Stimulated activated CD4-positive, alpha-beta T cell treated with anti-CD3 and anti-CD28 coated beads, Interleukin-1b, Interleukin-23, amount 100 ng/mL, for 1 hour (primary cell): ENCODE data around the gene POU6F2.

Experiments used
- DNase-seq, 2 donors: peaks; one replicate each; pipeline ENCODE4 v3.0.0-alpha.2; 2020; ENCODE audit warnings: low read depth in 2 of 2

POU6F2 gene

DNA sequence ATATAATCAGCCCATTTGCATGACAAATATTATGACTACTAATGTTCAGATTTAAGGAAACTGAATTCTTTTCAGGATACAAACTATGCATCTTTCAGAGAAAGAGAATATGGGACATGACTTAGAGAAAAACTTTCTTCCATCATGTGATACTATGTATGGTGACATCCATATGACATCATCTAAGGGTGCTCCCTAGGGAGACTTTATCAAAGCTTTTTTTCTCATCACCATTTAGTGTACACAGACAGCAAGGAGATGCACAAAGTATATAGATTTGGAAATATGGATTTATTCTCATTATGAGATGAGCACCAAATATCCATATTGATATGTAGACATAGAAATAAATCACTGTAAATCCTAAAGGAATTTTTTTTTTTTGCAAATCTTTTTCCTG lies 424.3 kb downstream of the POU6F2 start:
- DNase-seq: no peak

- no peak for DNase-seq
Observed at GRCh38 chr7:39404907-39405306, 427.2 kb downstream of the POU6F2 start.

- no peak for DNase-seq
Observed at GRCh38 chr7:39405581-39405980, 427.9 kb downstream of the POU6F2 start.

DNA sequence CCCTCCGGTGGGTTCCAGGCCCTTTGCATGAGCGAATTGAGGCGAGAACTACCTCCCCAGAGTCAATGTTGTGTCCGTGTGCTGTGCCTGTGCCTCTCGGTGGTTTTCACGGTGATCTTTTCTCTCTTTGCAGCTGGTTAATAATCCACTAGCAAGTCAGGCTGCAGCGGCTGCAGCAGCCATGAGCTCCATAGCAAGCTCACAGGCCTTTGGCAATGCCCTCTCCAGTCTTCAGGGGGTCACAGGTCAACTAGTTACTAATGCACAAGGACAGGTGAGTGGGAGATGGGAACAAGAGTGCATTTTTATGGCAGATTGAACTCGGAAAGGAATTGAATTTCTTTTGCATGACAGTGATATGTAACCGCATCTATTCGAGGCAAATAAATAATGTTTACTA lies 428.8 kb downstream of the POU6F2 start:
- no peak for DNase-seq

DNA sequence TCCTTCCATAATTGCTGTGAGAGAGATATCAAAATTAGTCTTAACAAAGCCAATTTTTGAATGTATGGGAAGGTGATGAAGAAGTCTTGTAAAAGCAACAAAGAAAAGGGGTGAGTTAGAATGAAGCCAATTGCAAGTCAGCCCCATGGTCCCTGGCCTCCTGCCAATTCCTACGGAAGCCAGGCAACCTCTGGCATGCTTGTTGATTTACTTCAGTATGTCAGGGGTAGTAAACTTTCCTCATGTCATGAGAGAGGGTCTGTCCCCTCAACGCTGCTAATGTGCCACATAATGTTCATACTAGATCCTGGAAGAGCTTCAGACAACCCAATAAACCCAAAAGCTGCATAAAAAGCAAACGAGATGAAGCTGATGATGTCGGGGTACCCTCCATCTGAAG lies 429.4 kb downstream of the POU6F2 start:
- DNase-seq: no peak

DNA sequence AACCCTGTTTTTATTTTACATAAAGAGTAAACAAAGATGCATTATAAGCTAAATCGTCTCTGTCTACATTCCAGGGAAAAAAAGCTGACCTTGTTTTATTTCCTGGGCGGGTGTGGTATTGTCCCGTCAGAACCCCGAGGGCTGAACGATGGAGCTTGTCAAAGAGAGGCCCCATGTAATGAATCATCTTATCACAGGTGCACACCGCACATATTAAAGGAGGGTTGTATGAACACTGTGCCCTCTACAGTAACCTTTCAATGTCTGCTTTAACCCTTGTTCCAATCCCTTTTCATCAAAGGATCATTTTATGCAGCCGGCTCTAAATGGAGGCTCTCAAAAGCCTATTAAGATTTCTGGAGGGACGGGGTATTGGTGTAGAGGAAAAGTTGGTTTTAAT lies 430.0 kb downstream of the POU6F2 start:
- DNase-seq: no peak

DNA sequence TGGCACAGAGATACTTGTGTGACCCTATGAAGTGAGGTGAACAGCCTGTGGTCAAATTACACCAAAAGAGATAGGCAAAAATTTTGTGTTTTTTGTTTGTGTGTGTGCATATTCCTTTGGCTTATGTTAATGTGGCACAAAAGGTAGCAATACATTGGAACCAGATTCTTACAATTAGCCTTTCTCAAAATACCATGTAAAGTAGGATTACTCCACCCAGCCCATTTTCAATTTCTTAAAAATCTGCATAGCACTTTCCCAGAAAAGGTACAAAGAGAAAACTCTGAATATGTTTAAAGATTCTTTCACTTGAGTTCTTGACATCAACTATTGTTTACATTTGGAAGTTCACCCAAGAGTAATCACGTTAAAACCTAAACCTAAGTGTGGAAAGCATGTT lies 431.2 kb downstream of the POU6F2 start:
- DNase-seq: no peak

GRCh38 chr7:39410582-39410981 lies 432.9 kb downstream of the POU6F2 start:
- DNase-seq: no peak

DNA sequence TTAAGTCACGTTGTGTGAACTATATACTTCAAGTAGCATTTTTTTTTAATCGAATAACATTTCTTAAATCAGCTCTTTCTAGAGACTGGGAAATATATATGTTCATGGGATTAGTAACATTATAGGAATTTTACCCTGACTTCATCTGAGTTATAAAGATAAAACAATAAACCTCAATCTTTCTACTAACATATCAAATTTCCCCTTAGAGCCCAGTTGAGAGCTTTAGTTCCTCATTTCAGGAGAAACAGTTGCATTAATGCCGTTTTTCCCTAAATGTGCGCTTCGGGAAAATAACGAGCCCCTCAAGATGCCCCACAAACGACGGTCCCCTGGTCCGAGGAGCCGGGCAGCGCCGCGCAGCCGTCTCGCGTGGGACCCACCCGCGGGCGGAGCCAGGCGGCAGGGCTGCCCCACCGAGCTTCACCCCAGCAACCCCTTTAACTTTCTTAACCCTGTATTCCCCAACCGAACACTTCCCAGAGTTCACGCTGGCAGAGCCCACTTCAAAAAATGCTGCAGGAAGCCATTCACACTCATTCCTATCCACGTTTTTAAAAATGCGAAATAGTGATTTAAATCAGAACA lies 436.0 kb downstream of the POU6F2 start:
- no peak for DNase-seq

- peak in 1 of 2 donors; percentile 4 for DNase-seq
Observed at GRCh38 chr7:39414224-39415035, 436.7 kb downstream of the POU6F2 start.

DNA sequence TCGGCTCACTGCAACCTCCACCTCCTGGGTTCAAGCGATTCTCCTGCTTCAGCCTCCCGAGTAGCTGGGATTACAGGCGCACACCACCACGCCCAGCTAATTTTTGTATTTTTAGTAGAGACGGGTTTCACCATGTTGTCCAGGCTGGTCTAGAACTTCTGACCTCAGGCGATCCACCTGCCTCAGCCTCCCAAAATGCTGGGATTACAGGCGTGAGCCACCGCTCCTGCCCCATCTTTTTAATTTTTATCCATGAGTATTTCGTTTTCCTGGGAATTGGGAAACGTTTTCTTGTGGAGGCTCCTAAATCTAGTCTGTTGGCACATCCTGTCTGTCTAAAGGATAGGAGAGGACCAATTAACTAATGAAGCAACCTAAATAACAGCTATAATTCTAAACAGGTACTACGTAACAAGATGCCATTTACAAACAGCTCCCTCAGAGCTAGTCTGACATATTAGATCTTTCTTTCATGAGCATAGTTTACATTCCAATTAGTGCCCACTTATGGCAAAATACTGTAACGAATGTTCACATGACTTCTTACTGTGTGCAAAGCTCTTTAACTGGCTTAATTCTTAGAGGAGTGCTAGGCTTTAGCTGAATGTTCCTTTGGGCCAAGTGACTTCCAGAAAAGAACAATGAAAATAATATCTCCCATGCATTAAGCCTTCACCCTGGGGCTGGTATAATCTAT lies 437.5 kb downstream of the POU6F2 start:
- no peak for DNase-seq

DNA sequence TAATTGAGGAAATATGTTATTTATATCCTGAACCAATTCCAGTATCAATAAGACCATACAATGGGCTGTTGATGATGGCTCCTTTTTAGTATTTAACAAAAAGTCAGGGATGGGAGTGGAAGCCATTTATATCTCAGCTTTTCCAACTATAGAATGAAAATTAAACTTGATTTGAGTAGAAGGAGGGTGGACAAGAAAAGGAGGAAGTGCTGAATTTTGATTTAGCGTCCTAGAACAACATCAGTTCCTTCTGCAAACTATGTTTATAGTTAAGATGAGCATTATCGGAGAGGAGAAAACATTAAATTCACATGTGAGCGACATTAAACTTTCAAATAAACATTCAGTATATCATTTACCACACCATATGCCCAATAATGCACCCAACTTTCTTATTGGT lies 439.2 kb downstream of the POU6F2 start:
- DNase-seq: no peak

GRCh38 chr7:39417642-39418041 lies 439.9 kb downstream of the POU6F2 start:
- no peak for DNase-seq

GRCh38 chr7:39421251-39421650 lies 443.5 kb downstream of the POU6F2 start:
- no peak for DNase-seq

DNA sequence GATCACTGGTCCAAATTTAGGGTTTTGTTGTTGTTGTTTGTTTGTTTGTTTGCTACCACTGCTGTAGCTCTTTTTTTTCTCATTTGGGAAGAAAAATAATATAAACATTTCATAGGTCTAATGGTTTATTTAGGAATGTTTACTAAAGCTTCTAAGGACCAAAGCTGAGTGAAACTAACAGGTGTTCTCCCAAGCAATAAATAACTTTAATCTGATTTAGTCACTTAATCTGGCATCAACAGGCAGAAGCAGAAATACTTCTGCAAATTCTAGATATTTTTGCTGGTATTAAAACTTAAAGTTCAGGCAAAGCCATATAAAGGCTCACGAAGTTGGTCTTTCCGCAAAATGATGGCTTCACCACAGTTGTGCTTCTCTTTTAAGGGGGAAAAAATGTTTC lies 444.0 kb downstream of the POU6F2 start:
- no peak for DNase-seq

DNA sequence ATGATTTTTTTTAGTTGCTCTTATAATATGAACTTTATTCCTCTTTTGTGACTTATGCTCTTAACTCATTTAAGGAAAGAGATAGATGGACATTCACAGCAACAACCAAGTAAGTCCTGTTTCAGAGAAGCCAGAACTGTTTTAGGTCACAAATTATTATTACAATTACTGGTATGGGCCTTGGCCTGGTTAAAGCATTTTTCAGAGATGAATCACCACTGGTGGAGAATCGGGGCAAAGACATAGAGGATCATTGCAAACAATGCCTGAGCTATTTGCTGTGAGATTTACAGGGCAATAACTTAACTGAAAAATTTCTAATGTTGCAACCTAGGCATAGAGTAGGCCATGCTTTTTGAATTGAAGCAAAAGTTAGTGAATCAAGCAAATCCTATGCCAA lies 450.5 kb downstream of the POU6F2 start:
- no peak for DNase-seq

GRCh38 chr7:39429421-39429820 lies 451.7 kb downstream of the POU6F2 start:
- DNase-seq: no peak

GRCh38 chr7:39430441-39430840 lies 452.7 kb downstream of the POU6F2 start:
- DNase-seq: no peak

GRCh38 chr7:39430909-39431641 lies 453.4 kb downstream of the POU6F2 start:
- DNase-seq: no peak

GRCh38 chr7:39432368-39432767 lies 454.7 kb downstream of the POU6F2 start:
- DNase-seq: no peak

DNA sequence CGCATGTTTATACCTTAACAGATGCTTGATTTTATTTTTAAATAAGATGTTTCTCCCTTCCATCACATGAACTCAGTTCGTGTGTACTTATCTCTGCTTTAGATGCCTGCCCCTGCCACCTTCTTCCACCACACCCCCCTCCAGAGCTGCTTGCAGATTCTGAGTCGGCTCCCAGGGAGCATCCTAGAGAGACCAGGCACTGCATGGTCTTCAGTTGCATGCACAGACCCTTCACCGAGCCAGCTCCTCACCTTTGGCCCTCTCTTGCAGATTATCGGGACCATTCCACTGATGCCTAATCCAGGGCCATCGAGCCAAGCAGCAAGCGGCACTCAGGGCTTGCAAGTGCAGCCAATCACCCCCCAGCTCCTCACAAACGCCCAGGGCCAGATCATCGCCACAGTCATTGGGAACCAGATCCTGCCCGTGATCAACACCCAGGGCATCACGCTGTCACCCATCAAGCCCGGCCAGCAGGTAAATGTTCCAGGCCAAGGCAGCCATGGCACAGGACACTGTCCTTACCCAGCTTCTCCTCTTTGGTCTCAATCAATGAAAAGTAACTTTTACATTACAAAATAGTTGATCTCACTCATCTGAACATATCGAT lies 455.2 kb downstream of the POU6F2 start:
- DNase-seq: no peak

DNA sequence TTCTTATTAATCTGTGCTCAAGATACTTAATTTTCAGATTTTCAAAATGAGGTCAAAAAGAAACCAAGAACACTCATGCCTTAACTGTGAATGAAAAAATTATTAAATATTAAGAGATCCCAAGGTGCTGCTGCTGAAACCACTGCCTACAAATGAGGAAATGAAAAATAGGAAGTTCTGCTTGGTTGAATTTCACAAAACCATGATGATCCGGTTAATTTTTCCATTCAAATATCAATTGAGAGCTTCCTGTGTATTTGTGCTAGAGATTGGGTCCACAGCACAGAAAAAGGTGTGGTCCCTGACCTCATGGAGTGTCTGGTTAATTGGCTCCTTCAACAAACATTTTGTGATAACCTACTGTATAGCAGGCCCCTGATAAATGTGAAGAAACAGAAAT lies 455.8 kb downstream of the POU6F2 start:
- DNase-seq: no peak
